NCI-H345 treated with DMSO at 0.1 percent for 48 hours (cell line): Measurements from ENCODE around the gene ASCC2.

Experiments
- DNase-seq: peaks from one replicate; lab custom pipeline; 2025; ENCODE audit not compliant: unreplicated experiment; lab: John Stamatoyannopoulos, UW

ASCC2 gene

DNA sequence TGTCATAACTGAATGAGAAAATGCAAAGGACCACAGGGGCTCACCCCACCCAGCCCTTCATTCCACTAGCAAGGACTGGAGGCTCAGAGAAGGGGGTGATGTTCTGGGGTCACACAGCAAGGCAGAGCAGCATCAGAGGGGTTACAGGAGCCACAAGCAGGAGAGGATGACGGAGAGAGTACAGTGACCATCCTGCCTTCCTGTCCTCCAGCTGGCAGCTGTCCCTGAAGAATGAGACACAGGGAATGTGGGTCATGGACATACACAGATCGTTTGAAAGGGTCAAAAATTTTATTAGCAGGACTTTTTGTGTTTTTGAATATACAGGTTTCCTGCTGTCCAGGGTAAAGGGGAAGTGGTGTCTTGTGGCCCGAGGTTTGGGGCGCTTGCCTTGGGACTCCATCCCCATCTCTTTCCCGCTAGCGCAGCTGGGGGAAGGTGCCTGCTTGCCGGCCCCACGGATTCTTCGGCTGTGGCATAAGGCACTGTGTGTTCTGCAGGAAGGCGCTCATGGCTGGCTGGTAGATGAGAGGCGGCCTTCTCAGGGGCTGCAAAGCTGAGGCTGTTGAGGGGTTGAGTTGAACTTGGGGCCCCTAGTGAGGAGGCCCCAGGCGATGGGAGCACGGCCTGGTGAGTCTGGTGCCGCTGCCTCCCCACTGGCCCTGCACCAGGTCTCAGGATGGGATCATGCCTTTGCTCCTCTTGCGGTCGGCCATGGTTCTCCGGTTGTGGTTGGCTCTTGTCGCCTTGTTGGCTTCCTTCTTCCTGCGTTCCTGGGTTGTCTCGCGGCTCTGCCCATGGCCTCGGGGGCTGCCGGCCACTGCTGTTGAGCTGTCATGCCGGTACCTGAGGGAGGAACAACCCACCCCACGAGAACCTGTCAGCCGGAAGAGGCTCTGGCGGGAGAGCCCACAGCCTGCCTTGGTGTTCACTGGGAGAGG, 49.5 kb downstream of the ASCC2 start:
- no peak for DNase-seq

DNA sequence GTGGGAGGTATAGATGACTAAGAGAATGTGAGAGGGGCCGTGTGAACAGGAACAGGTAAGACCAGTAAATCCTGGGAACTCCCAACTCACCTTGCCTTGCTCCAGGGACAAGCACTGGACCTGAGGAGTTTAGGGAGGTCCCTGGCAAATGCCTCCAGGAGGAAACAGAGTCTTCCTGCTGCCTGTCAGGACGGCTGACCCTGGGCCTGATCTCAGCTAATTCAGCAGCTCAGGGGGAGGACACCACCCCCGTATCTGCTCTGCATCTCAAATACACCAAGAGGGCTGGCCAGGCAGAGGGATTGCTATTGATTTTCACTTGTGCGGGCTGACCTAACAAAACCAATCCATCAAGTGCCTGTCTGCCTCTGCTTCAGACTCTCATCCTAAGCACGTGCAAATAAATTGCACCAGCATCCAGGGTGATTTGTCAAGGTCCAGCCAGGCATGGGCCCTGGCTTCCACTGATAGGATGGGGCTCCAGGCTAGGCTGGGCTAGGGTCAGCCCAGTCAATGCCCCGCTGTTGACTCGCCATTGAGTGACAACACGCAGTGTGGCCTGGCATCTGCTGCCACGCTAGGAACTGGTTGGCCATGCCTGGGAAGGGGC, 50.6 kb downstream of the ASCC2 start:
- DNase-seq, result no peak

DNA sequence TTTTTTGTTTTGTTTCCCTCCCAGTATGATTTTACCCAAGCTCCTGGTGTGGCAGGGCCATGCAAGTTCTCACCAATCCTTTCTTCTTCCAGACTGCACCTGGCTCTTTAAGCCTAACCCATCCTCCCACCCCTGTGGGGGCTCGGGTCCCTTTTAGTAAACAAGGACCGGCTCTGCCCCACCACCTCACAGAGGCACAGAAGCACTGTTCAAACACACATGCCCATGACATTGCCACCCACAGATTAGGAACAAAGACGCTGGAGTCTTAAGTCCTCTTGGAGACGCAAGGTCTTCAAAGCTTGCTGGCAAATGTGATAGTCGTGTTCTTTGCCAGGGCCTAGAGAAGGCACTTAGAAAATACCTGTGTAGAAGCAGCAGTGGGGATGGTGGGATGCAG, 52.0 kb downstream of the ASCC2 start:
- no peak for DNase-seq

DNA sequence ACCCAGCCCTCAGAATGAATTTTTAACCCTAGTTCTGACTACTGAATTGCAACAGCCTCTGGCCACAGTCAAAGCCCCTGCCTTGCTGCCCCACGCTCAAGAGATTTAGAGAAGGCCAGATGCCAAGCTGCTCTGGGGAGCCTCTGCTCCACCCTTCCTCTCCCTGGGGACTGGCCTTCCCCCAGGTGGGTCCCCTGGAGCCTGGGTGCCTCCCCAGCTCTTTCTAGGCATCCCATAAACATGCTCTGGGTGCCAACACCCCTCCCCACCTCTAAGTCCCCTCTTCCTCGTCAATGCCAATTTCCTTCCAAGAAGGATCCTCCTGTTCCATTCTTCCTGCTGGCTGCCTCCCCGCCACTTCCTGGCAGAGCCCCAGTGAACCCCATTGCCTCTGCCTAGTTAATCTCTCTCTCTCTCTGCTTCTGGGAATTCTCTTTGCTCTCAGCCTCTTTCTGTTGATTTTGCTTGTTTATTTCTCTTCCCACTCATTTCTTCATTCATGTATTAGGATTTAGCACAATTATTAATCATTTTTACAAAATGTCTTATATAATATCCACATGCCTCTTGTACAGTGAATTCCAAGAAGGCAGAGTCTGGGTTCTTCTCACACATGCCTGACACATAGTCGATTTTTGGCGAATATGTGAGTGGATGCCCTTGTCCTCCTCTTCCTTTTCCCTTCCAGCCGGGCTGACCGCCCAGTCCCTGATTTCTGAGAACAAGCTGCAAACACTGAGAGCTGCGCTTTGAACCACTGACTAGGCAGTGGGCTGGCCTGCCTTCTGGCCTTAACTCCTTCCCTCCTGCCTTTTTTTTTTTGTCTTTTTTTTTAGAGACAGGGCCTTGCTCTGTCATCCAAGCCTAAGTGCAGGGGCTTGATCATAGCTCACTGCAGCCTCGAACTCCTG, 53.4 kb downstream of the ASCC2 start:
- DNase-seq, result no peak

DNA sequence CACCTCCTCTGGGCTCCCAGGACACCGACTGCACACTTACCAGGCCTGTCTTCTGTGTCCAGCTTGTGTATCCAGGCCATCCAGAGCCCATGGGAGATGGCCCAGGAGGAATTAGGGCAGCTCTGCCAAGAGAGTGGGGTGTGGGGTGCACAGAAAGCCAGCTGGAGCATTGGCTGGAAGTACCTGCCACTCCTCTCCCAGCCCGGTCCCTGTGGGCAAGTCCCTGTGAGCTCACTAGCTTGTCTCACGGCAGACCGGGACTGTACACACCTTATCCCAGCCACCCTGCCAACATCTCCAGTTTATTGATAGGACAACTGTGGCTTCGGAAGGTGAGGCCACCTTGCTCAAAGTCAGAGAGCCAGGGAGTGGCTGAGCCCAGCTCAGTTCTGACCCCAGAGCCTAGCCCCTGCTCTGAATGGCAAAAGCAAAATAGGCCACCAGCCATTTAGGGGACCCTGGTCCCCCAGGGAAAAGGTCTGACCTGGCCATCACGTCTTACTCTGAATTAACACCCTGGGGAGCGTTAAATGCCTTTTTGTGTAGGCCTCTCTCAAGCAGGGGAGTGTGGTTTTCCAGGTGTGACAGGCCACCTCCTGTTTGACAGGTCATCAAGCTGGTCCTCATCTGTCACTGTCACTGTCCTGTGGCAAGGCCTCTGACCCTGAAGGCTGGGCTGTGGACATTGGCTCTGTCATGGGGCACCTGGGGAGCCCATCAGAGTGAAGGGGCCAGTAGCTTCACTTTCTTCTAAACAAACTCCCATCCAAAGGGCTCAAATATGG, 55.8 kb downstream of the ASCC2 start:
- DNase-seq, result no peak

DNA sequence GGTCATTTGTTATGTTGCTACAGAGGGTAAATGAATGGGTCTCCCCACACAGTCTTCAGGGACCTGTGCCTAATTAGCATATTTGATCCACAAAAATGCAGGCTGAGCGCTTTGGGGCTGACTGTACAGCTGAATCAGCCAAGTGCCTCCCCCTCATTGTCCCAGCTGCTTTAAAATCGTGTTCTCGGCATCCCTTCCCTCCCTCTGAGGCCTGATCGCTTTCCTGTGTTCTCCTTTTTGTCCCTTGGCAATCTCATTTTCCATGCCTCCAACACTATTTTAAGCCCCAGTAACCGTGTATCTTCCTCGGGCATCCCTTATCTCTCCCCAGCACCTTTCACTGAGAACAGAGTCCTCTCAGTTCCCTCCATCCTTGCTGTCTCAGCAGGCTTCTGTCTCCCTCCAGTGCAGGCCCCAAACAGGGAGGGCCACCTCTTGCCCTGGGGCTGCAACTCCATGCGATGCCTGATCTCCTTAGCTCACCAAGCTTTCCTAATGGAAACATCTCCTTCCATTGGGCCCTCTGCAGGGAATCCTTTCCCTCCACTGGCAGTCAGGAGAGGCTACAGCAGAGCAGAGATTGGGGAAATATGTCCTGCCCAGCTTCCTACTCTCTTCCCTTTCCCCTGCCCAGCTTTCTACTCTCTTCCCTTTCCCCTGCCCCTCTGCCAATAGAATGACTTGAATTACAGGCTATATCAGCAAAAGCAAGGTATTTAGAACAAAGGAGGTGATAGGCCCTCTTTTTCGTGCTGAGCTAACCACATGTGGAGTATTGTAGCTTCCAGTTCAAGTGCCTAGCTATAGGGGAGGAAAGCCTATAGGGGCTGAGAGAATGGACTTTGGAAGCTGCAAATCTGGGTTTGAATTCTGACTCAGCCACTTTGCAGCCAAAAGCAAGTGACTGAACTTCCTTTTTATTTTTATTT, 57.1 kb downstream of the ASCC2 start:
- no peak for DNase-seq

DNA sequence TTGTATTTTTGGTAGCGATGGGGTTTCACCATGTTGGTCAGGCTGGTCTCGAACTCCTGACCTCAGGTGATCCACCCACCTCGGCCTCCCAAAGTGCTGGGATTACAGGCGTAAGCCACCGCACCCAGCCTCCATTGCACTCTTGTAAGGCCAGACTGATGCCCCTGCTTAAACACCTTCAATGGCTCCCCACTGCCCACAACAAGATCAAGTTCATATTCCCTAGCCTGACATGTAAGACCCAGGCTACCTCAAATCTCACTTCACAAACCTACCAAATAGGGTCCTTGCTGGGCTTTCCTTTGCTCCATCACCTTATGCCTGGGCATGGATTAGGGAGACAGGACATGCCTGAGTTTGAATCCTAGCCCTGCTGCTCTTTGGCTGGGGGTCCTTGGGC, 57.9 kb downstream of the ASCC2 start:
- no peak for DNase-seq

DNA sequence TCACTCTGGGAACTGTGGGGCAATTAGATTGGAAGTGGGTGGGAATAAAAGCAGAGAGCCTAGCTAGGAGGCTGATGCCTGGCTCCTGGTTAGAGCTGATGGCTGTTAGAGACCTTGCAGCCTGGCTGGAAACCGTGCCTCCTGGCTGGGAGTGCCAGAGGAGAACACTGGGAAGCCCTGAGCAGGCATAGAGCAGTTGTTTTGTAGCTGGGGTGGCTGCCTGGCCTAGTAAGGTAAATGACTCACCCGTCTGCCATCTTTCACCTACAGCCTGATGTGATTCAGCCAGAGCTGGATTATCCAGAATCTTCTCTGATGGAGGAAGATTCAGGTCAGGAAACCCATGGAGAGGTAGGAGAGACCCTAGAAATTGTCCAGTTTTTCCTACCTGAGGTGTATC, 64.8 kb downstream of the ASCC2 start:
- no peak for DNase-seq

DNA sequence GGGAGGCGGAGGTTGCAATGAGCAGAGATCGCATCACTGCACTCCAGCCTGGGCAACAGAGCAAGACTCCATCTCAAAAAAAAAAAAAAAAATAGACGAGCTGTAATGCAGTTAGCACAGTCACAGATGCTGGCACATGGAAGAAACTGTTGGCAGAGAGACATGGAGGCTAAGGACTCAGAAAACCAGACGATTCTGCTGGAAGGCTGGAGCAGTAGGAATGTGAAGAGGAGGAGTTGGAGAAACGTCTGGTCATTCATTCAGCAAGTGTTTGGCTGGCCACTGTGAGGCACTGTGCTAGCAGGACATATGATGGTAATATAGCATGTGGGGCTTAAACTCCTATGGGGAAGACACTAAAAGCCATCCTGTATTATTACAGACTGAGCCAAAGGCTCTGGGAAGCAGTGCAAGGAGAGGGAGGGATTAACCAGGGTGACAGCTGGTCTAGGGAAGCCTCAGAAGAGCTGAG, 65.9 kb downstream of the ASCC2 start:
- no peak for DNase-seq

DNA sequence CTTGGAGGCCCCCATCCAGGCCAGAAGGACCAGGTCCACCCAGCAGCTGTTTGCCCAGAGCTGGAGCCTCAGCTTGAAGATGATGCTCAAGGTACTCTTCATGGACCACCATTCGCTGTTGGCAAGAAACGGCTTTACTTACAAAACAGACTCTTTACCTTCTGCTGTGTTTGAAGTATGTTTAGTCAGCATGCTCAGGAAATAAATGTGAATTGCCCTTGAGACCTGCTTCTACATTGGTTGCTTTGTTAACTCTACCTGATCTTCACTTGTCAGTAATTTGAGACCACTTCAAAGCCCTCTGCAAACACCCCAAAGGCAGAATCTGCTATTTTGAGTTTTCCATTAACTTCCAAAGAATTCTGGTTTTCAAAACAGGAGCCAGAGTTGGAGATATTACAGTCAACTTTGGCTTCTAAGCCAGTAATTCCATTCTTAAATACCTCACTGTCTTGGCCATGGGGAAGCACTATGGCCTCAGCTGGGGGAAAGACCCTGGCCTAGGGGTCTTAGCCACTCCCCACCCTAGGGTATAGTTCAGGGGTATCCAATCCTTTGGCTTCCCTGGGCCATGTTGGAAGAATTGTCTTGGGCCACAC, 68.3 kb downstream of the ASCC2 start:
- DNase-seq, result no peak

DNA sequence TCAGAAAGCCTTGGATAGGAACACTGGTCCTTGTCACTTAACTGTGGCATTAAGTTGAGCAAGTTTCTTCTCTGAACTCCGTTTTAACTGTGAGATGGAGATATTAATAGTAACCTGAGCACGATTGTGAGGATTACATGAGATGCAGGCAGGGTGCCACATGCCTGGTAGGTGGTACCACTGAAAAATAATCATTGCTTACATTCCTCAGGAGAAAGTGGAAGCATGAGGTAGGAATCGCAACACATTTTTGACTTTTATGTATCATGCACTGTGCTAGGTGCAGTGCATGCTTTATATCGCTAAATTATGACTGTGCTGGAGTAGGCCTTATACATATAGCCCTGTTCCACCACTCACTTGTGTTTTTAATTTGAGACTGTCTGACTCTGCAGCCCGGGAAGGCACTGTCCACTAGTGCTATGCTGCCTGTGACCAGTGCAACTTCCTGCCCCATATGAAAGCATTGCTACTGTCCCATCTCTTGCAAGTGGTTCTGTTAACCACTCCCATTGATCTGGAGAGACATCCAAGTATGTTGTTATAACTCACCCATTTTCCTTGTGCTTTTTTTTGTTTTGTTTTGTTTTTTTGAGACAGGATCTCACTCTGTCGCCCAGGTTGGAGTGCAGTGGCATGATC, 69.9 kb downstream of the ASCC2 start:
- no peak for DNase-seq

DNA sequence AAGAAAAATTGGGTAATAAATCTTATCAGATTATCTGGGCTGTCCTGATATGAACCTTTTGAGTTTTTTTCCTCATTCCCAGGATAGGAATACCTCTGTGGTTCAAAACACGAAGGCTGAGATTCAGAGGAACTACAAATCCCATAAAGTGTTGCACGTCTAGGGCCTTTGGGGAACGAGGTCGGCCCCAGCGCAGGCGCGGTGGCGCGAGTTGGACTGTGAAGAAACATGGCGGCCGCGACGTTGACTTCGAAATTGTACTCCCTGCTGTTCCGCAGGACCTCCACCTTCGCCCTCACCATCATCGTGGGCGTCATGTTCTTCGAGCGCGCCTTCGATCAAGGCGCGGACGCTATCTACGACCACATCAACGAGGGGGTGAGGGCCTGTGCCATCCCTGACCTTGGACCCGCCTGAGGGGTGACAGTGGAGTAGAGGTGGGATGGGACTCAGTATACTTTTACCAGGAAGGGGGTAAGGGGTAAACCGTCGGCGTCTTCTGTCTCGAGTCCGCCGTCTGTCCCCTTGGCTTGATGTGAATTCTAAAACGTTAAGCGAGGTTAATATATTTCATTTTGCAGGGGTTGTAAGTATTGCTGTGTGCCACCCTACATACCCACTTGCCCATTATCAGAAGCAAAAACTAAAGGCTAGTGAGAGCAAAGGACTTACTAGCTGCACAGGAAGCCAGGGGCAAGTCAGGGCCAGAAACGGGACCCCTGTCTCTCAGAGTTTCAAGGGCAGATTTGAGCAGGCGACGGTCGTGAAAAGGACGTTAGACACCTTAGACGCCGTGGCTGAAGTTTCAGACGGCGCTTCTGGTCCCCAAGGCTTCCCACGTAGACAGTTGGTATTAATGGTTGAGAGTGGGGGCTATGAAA, 70.7 kb downstream of the ASCC2 start, which contains the start of gene UQCR10:
Gene UQCR10, plus strand, starts transcription at position 199 of the 881 bp plus-strand sequence. Its CDS starts 30 bp downstream, at position 229.
- peak; percentile 87 for DNase-seq

DNA sequence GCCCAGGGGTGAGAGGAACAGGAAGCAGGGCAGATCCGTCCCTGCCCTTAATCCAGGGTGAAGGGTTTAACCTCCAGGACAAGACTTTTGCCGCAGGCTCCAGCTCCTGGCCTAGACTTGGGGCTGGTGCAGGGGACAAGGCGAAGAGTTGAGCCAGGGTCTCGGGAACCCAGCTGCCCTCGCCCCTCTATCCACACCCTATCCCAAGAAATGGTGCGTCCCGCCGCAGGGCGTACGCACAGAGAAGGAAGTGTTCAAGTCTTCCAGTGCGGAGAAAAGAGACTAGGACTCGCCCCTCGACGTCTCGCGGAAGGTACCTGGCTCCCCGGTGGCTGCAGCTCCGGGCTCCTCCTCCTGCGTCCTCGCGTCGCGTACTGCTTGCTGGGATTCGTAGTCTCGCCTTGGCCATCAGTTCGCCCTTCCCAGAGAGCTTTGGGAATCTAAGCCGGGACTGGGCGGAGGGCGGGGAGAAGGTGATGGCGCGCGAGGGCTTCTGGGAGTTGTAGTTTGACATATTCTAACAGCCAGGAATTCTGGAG, 71.4 kb downstream of the ASCC2 start, which contains the start of gene ZMAT5:
Gene ZMAT5, minus strand, starts transcription at position 376 of the 539 bp plus-strand sequence. CDS start 18,463 bp downstream, outside the sequence.
- DNase-seq, result peak; percentile 92

DNA sequence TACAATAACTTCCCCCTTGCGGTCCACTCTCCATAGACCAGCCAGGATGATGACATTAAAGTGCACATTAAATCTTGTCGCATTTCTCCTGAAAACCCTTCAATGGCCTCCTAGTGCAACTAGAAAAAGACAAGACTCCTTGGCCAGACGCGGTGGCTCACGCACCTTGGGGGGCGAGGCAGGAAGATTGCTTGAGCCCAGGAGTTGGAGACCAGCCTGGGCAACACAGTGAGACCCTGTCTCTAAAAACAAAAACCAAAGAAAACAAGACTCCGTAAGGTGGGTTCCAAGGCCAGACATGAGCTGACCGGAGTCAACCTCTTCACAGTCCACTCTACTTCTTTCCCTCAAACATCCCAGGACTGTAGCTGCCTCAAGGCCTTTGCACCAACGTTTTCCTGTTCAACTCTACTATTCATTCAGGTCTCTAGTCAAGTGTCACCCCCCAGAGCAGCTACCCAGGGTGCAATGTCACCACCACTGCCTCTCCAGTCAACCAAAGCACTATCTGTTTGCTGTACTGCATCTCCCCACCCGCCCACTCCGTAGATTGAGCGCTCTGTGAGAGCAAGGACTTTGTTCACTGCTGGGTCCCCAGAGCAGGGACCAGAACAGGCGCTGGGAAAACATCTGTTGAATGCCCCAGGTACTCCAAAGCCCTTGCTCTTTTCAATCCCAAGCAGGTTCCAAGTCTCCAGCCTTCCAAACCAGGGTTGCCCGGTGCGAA, 72.0 kb downstream of the ASCC2 start:
- DNase-seq, result no peak

DNA sequence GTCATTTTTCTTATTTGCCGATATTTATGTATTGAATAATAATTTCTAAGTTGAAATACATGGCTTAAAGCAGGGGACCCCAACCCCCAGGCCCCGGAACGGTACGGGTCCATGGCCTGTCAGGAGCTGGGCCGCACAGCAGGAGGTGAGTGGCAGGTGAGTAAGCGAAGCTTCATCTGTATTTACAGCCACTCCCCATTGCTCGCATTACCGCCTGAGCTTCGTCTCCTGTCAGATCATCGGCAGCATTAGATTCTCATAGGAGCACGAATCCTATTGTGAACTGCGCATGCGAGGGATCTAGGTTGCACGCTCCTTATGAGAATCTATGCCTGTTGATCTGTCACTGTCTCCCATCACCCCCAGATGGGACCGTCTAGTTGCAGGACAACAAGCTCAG, 75.8 kb downstream of the ASCC2 start:
- no peak for DNase-seq

DNA sequence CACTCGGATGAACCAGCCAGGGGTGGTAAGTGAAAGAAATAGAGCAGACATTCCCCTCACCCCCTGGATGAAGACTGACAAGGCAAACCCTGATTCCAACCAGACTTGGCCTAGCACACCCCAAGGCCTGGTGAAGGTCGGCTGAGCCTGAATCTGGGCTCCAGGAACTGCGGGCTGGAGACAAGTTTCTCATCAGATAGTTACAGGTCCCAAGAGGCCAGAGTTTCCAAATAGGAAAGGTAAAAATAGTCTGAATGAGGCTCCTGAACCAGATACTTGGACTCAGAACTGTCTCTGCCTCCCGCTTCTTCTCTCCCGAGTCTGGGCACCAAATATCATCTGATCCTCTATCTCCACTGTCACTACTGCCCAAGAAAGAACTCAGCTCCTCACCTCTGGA, 79.1 kb downstream of the ASCC2 start:
- no peak for DNase-seq
